ENCODE measurements around the gene METTL21C.

The METTL21C gene

DNA sequence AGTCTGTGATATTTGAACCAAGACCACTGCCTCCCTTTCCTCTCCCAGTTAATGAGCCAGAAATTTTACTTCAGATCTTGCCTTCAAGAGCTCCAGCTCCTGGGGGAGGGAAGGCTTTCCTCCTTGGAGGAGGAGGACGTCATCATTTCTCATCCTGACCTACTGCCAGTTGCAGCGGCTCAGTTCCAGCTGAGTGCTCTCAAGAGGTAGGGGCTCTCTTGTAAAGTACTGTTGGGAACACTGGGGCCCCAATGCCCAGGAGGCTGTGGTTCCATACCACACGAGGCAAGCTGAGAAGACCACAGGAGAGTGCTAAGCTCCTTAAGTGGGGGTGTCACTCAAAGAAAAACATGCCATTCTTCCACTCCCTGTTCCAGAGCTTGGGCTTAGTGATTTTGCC, 36.2 kb downstream of the METTL21C start:
- DNase-seq: no peak

DNA sequence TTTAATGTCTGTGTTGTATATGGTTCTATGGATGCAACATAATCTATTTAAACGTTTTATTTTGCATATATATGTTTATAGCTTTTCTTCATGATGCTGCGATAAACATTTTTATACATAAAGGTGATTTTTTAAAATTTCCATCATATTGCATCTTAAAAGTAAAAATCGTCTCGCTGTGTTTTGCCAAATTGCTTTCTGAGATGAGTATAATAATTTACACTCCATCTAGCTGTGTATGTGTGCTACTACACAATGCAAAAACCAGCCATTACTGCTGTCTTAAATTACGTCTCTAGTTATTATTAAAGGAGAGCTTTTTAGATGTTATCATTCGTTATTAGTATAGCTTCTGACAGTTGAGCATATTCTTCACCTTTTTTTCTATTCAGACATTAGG, 37.2 kb downstream of the METTL21C start:
- no peak for DNase-seq

DNA sequence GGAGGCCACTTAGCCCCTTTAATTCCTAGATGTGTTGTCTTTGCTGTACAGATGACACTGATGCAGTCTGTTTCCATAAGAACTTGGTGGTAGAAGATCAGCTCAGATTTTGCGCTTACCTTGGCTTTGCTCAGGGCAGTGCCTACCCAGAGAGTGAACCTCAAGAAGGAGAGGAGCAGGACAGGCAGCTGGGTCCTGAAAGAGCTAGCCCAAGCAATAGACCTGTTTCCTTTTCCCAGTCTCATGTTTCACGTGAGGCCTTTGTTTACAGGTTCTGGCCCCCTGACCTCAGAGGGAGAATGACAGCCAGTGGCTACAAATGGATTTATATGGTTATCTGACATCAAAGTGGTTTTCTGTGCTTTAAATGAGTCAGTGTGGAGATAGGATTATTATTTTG, 40.1 kb downstream of the METTL21C start:
- no peak for DNase-seq

DNA sequence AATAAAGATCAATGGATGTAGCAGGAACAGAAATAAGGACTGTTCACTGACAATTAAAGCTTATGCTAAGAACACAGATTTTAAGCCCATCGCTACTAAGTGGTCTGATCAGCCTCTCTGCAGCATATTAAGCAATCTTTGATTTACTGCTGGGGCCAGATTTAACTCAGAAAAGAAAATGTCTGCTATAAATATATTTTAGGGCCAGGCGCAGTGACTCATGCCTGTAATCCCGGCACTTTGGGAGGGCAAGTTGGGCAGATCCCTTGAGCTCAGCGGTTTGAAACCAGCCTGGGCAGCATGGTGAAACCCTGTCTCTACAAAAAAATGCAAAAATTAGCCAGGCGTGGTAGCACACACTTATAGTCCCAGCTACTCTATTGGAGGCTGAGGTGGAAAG, 43.0 kb downstream of the METTL21C start:
- DNase-seq: no peak

DNA sequence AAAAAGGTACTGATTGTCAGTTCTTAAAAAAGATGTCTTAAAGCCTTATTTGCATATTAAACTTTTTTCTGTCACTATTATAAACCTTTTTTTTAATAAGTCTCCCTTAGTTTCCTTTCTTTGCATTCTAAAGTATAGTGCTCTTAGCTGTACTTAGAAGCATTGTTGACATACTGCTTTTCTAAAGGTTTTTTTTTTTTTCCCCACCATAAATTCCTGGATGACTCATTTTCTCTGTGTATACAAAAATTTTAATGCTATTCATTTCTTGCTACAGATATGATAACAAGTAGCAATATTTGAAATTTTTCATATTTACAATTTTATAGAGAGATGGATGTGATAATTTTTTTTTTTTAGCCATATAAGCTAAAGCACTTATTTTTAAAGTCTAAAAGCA, 43.5 kb downstream of the METTL21C start:
- no peak for DNase-seq

DNA sequence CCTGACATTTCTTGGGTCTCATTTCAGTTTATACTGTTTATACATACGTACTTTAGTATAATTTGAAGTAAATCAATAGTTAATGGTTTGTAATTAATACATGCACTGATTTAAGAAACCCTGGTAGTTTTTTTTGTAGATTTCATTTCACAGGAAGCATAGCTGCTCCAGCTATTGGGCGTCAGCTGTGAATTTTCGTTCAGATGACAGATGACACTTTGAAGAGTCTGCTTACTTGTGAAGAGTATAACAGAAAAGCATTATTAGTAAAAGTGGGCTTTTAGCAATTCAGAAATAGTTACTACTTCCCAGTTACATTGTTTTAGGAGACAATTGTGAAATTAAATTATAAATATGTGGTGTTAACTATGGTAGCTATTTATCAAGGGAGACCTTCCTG, 44.4 kb downstream of the METTL21C start:
- no peak for DNase-seq

DNA sequence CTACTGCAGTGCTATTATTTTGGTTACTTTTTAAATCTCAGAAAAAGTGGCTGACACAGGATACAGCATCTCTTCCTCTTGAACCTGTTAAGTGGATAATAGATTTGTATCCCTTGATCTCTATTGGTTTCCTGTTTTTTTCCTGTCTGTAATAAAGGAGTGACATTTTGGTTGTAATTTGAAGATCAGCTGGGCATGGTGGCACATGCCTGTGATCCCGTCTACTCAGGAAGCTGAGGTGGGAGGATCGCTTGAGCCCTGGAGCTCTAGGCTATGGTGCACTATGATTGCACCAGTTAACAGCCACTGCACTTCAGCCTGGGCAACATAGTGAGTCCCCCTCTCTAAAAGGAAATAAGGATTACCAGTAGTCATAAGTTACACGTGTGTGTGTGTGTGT, 46.8 kb downstream of the METTL21C start:
- no peak for DNase-seq

DNA sequence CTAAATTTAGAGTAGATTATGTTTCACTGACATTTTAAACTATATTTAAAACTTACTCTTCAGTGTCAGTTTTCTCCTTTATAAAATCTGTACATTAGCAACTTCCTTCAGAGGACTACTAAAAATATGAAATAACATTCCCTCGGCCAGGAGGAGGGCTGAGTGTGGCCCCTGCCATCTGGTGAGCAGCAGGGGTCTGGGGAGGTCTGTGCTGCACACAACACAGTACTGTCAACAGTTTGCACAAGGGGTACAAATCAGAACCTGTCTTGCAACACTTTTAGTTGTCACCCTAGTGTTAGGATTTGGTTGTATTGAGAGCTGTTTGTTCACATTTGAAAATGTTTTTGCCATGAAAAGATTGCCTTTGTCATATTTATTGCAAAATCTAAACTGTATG, 49.1 kb downstream of the METTL21C start:
- DNase-seq: no peak

DNA sequence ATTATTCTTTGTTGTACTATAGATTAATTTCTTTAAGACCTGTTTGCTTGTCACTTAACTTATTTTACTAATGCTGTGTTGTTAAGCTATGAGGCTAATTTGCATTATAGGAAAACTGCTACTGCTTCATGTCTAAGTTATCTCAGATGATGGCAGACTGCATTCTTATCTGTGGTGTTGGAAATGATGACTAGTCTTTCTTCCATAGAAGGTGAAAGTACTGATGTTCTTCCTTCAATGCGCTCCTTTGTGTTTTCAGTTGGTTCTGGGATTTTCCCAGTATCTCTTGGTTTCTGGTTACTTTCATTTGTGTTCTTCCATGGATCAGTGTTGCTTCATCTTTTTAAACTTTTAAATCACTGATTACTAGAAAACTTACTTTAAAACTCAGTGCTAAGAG, 51.2 kb downstream of the METTL21C start:
- DNase-seq: no peak

DNA sequence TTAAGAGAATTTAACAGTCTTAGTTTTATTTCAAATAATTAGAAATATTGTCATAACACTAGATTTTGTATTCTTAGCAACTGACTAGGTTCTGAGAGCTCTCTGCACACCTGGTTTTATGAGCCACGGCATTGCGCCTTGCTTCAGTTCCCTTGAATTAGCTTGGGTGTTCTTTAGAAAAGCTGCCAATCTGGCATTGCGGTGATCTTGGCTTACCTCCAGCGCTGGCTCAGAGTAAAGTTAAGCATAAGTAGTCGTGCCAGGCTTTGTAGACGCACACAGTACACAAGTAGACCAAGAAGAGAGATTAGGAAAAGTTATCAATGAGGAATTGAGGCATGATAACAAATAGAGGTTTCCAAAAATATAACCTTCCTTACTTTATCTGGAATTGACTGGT, 52.4 kb downstream of the METTL21C start:
- DNase-seq: no peak

DNA sequence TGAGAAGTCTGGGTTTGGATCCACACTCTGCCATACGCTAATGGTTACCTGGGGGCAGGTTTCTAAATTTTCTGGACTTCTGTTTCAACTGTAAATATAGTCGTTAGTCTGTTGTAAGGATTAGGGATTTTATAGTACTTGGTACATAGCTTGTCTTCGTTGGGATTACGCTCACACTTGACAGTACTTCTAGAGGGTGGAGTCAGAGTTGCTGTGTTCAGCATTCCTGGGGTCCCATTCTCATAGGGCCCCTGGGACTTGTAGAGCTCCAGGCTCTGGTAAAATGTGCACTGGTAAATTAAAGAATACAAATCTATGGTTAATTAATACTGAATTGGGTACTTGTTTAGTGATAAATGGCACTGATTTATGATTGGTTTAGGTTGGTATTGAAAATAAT, 52.8 kb downstream of the METTL21C start:
- no peak for DNase-seq

DNA sequence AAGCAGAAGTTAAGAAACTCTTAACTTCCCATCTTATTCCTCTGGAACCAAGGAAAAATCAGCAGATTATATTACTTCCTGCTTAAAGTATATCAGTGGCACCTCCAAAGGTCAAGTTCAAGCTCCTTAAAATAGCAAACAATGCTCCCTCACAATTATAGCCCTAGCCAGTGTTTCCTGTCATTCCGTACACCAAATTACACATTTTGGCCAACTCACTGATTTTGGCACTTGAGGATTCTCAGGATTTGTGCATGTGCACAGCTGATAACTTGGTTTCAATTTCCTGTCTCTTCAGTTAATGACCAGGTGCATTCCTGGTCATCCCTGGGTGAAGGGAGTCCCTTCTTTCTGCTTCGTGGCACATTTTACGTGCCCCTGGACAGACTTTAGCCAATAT, 56.1 kb downstream of the METTL21C start:
- no peak for DNase-seq

All from activated CD4-positive, alpha-beta T cell treated with anti-CD3 and anti-CD28 coated beads, Interleukin-2, amount 50 U/mL, for 16 hours (primary cell).